GM12875 (cell line): ENCODE results near the gene CDKN1C.

Source experiments
- H3K4me3 ChIP-seq: one replicate; pipeline ENCODE4 v1.5.1; 2011; ENCODE audit warnings: low read depth, low read length, control low read depth
- TF ChIP-seq, protein P1 (sequence below): IDR thresholded peaks from 2 replicates; pipeline ENCODE4 v1.5.1; 2011; ENCODE audit warnings: low read depth, mild to moderate bottlenecking, control low read depth, inconsistent platforms, low read length, moderate library complexity, borderline replicate concordance; ENCODE audit not compliant: insufficient read depth

Gene CDKN1C

DNA sequence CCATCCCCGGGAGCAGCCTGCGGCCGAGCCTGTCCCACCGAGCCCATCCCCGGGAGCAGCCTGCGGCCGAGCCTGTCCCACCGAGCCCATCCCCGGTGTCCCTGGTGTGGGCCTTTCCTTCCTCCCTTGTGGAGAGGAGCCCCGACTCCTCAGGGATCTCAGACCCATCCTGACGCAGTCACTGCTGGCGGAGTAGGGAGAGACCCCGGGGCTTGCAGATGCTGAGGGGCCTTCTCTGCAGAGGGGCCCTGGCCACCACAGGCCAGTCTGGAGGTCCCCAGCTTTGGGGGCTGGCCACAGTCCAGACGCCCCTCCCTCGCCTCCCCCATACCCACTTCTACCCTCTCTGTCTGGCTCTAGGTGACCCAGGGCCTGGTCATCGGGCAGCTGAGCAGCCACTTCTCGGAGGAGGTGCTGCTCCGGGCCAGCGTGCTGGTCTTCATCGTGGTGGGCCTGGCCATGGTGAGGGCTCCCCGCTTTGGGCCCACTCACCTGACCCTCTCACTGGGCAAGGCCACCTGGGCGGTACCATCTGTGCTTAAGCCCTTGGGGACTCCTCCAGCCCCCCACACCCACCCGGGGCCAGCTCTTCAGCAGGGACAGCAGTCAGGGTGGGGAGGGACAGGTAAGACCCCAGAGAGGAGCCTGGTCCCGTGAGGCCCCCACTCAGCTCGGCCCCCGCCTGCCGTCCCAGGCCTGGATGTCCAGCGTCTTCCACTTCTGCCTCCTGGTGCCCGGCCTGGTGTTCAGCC lies 36.3 kb upstream of the CDKN1C start:
- no peak overlapping the region for H3K4me3 ChIP-seq
- TF ChIP-seq, protein P1, sequence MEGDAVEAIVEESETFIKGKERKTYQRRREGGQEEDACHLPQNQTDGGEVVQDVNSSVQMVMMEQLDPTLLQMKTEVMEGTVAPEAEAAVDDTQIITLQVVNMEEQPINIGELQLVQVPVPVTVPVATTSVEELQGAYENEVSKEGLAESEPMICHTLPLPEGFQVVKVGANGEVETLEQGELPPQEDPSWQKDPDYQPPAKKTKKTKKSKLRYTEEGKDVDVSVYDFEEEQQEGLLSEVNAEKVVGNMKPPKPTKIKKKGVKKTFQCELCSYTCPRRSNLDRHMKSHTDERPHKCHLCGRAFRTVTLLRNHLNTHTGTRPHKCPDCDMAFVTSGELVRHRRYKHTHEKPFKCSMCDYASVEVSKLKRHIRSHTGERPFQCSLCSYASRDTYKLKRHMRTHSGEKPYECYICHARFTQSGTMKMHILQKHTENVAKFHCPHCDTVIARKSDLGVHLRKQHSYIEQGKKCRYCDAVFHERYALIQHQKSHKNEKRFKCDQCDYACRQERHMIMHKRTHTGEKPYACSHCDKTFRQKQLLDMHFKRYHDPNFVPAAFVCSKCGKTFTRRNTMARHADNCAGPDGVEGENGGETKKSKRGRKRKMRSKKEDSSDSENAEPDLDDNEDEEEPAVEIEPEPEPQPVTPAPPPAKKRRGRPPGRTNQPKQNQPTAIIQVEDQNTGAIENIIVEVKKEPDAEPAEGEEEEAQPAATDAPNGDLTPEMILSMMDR: no peak

DNA sequence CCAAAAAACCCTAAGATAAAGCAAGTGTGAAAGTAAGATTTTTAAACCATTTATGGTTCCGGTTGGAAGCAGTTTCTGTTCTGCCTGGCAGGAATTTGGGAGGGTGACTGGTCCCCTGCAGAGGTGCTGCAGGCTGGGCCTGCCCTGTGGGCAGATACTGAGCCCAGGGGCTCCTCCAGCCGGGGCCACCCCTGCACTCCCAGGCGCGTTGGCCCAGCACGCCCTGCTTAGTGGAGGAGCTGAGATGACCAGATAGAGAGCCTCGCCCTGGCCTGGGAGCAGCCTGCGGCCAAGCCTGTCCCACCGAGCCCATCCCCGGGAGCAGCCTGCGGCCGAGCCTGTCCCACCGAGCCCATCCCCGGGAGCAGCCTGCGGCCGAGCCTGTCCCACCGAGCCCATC lies 35.7 kb upstream of the CDKN1C start:
- TF ChIP-seq, protein P1: no peak
- no peak overlapping the region for H3K4me3 ChIP-seq

DNA sequence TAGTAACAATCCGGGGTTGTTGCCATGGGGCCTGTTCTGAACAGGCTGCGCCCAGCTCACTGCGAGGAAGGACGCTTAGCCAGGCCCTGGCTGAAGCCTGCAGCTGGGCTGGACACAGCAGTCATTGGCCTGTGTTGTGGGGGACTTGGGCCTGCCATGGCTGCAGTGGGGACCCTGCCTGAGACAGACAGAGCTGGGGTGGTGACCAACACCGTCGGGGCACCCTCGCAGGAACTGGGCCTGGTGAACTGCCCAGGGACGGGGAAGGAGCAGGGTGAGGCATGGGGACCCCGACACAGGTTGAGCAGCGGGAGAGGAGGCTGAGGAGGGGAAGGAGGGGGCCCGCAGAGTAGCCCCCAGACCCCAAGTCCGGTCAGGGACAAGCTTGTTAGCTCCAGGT lies 34.8 kb upstream of the CDKN1C start:
- TF ChIP-seq, protein P1: no peak
- H3K4me3 ChIP-seq: no peak overlapping the region

DNA sequence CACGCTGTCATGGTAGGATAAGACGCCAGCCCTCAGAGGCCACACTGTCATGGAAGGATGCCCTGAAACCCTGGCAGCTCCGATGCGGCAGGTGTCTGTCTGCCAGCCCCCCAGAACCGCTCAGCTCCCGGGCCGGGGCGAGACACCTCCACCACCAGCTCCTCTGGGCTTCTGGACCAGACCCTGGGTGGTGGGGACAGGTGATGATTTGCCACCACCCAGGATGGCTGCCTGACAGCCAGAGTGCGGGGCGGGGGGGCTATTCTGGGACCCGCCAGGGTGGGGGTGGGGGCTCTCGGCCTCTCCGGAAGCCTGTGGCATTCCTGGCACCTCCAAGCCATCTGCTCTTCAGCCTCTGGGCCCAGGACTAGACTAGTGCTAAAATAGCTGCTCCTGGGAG lies 34.3 kb upstream of the CDKN1C start:
- H3K4me3 ChIP-seq: no peak overlapping the region

DNA sequence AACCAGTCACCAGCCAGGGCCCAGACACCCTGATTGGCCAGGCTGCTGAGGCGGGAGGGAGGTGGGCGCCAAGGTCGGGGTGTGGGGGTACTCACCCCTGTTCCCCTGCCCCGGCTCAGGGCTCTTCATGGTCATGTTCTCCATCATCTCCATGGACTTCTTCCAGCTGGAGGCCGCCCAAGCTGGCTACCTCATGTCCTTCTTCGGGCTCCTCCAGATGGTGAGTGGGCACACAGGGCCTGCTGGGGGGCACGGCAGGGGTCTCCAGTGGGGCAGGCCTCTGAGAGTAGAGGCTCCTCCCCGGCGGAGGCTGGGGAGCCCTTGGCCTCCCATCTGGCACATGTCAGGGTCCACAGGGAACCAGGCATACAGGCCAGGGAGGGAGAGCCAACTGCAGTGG lies 33.6 kb upstream of the CDKN1C start:
- TF ChIP-seq, protein P1: no peak
- H3K4me3 ChIP-seq: no peak overlapping the region

More for the DNA sequence above, 34.3 kb upstream of the CDKN1C start:
- TF ChIP-seq, protein P1: no peak

DNA sequence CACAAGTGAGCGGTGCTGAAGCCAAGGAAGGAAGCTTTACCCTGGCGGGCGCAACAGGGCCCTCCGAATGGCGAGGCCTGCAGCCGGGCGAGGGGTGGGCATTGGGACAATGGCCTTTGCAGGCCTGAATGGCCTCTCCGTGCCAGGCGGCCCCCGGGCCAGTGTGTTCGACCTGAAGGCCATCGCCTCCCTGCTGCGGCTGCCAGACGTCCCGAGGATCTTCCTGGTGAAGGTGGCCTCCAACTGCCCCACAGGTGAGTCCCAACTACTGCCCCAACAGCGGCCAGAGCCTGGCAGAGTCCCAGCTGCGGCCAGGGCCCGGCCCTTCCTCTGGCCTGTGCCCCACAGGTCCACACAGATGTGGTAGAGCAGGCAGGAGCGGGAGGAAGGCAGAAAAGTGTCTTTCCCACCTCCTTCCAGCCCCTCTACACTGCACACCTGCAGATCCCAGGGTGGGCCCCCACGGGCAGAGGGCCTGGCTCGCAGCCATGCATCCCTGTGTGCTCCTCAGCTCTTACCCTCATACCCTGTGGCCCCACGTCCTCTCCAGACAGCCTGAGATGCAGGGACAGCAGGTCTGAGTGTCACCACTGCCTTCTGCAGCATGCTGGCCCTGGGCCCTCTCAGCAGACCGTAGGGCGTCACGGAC lies 32.4 kb upstream of the CDKN1C start:
- TF ChIP-seq, protein P1: no peak
- H3K4me3 ChIP-seq: no peak overlapping the region
